OCI-M2 (cell line): ENCODE results near the gene MAN1C1.

Experiments
- DNase-seq: peaks from one replicate; lab custom pipeline; 2025; ENCODE audit not compliant: unreplicated experiment; lab: John Stamatoyannopoulos, UW

MAN1C1 gene

GRCh38 chr1:25774206-25774803, 157.7 kb downstream of the MAN1C1 start:
- no peak for DNase-seq

GRCh38 chr1:25774921-25775771, 158.6 kb downstream of the MAN1C1 start:
- no peak for DNase-seq

DNA sequence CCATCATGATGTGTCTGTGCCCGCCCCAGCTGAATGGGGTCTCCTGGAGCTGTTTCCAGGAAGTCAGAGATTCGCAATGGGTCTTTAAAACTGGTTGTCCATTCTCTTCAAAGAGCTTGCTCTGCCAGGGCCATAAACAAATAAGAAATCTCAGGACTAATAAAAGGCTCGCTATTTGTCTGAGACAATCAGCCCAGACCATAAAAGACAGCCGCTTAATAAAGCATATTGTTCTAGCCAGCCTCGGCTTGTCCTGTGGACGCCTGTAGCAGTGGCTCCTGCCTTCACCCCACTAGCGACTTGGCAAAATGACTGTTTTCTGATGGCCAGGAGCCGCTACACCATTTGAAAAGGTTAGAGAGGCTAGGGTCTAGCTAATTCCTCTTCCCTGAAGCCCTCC, 162.8 kb downstream of the MAN1C1 start:
- DNase-seq, result no peak

- DNase-seq, result no peak
Observed at GRCh38 chr1:25779894-25780293, 163.3 kb downstream of the MAN1C1 start.

DNA sequence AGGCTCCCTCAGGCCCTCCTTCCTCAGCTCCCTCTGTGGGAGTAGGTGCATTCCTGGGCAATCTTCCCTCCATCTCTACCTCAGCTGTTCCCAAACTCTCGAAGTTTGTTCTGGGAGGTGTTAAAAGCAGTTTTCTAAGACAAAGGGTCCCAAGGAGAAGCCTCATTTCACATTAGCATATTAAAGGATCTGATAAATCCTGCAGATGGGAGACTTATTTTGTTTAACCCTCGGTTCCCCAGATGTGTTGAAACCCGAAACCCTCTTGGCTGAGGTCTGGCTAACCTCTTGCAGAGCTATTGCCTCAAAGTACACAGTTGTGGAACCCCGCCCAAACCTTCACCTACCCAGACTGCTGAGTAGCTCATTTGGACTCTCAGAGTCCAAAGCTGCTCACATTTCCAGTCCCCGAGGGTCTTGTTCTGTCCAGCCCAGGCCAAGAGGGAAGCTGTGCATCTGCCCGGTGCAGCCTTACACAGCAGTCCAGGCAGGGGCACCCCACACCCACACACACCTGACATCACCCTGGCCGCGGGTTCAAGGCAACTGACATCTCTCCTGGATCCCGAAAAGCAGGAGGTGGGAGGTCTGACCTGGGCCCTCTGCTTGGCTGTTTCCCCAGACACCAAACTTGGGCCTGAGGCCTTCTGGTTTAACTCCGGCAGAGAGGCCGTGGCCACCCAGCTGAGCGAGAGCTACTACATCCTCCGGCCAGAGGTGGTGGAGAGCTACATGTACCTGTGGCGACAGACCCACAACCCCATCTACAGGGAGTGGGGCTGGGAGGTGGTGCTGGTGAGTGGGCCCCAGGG, 163.9 kb downstream of the MAN1C1 start:
- DNase-seq, result no peak

DNA sequence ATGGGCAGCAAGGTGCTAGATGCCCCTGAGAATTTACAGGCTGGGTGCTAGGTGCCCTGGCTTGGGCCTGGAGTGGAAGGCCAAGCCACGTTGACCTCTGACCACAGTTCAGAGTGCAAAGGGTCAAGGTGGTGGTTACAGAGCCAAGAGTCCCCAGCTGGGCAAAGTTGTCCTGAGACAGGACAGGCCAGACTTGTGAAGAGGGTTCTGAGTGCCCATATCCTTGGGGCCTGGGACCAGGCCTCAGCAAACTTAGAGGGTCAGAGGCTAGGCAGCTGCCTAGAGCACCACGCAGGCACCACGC, 164.5 kb downstream of the MAN1C1 start:
- no peak for DNase-seq

- no peak for DNase-seq
Observed at GRCh38 chr1:25782608-25783201, 166.1 kb downstream of the MAN1C1 start.

DNA sequence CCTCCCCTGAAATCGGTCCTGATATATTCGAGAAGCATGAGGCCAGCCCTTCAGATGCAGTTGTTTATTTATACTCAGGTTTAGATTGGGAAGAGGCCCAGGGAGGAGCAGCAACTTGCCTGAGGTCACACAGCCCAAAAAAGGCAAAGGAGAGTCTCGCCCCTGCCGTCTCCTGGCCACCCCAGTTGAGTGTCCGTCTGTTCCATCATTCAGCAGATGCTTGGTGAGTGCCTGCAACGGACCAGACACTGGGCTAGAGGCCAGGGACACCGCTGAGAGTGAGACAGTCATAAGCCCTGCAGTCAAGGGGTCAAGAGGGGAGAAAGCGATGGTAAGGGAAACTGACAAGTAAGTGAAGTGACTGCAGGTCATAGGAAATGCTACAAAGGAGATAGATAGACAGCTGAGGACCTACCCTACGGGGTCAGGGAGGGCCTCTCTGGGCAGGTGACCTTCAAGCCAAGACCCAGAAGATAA, 168.0 kb downstream of the MAN1C1 start:
- no peak for DNase-seq

DNA sequence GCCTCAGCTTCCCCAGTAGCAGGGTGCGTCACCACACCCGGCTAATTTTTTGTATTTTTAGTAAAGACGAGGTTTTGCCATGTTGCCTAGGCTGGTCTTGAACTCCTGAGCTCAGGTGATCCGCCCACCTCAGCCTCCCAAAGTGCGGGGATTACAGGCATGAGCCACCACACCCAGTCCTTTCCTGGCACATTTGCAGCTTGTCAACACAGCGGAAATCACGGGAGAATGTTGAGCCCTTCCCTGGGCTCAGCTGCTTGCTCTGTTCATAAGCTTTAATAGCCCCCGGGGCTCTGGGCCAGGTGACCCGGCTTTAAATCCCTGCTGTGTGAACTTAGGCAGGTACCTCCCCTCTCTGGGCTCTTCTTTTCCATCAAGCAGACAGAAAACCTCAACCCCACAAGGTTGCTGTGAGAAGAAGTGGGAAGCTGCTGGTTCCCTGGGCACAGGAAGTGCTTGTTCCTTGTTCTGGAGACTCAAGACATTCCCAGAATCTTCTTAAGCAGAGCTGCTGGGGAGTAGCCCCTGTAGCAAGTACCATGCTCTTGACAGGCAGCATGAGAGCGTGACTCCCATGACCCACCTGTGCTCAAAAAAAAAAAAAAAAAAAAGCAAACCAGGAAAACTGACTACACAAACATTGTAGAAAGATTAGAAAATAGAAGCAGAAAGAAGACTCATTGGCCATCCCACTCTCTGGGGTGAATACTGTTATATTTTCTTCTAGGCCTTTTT, 168.9 kb downstream of the MAN1C1 start:
- DNase-seq, result no peak

DNA sequence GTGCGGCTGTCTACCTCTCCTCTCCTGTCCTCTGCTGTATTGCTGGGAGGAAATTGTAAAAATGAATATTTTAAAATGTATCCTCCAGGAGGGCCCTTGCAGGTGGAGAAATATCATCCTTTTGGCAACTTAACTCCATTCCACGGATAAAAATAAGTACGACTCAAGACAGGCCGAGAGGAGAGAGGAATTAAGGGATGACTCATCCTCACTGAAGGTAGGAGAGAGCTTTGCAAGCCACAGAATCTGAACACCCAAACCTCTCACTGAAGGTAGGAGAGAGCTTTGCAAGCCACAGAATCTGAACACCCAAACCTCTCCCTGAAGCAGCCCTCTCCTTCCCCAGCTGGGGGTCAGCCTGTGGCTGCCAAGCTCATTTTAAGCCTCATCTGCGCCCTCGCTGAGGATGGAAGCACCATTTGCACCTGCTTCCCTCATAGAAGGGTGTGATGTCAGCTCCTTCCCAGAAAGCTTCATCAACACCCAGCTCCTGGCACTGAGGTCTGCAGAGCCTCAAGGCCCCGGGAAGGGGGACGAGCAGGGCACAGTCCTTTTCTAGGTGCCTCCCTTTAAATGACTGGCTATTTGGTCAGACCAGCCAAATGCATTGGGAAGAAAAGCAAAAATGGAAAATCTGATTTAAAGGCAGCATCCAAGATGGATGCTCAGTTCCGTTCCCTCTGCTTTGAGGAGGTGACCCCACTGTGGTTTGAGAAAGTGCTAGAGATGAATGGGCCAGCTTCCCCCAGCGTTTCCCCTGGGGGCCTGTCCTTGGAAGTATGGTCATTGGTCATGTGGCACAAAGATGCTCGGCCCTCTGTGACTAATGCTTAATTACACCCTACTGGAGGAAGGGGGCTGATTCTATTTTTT, 170.5 kb downstream of the MAN1C1 start:
- no peak for DNase-seq

DNA sequence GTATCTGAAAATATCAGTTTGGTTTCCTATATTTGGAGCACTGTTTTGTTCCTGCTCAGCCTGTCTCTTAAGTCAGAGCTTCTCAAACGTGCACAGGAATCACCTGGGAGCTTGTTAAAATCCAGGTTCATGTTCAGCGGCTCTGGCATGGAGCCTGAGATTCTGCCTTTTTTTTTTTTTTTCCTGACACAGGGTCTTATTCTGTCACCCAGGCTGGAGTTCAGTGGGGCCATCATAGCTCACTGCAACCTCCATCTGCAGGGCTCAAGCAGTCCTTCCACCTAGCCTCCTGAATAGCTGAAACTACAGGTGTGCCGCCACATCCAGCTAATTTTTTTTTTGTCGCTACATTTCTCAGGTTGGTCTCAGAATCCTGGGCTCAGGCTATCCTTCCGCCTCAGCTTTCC, 171.2 kb downstream of the MAN1C1 start:
- DNase-seq, result no peak

- no peak for DNase-seq
Observed at GRCh38 chr1:25790472-25790871, 173.9 kb downstream of the MAN1C1 start.

- no peak for DNase-seq
Observed at GRCh38 chr1:25792115-25792514, 175.5 kb downstream of the MAN1C1 start.

DNA sequence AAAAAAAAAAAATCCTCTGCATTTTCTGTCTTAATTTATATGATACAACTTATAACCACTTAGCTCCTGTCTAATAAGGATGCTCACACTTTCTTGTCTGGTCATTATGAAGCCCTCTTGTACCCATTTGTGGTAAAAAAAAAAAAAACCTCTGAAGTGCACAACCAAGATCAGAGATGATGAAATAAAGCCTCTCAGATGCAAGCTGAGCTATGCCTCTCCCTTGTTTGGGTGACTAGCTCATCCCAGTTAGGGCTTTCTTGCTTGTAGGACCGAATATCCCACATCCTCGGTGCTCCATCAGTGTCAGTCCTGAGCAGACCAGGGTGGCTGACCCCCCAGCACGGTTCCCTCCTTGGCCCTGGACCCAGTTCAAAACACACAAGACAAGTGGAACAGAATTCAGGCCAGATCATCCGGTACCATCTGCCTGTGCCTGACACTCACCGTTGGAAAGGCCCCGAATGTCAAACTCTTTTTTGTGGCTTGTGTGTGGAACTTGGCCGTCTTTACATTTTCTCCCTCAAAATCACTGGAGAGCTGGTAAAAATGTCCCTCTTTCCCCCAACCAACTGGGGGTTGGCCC, 177.1 kb downstream of the MAN1C1 start:
- no peak for DNase-seq

DNA sequence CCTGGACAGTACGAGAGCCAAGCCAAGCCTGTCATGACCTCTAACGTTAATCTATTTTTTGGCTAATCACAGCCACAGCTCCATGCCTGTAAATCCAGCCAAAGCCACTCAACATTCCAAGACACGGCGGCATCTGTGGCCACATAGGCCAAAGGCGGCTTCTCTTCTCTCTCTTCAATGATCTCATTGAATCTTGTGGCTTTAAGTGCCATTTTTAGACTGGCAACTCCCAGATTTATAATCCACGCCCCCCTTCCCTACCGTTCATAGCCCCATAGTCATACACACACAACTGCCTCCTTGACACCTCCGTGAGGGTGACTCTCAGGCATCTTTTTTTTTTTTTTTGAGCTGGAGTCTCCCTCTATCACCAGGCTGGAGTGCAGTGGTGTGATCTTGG, 177.7 kb downstream of the MAN1C1 start:
- no peak for DNase-seq

DNA sequence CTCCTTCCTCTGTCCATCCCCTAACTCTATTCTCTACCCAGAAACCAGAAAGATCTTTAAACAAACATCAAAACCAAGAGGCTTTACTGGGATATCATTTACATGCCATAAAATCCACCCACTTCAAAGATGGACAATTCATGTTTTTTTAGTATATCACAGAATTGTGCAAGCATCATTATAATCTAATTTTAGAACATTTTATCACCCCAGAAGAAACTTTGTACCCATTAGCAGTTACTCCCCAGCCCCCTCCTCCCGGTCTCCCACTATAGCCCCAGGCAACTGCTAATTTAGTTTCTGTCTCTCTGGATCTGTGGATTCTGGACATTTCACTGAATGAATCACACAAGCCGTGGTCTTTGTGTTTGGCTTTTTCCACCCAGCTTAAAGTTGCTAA, 178.6 kb downstream of the MAN1C1 start:
- DNase-seq, result no peak

GRCh38 chr1:25795946-25796810, 179.6 kb downstream of the MAN1C1 start:
- no peak for DNase-seq

GRCh38 chr1:25796811-25797458, 180.3 kb downstream of the MAN1C1 start:
- DNase-seq, result no peak
